Activated CD8-positive, alpha-beta memory T cell treated with anti-CD3 and anti-CD28 coated beads for 4 hours (primary cell): ENCODE measurements around the gene SLC32A1.

Source experiments
- DNase-seq, 2 donors: peaks; one replicate each; pipeline ENCODE4 v3.0.0-alpha.2; 2020; ENCODE audit warnings: low read depth in 2 of 2

The SLC32A1 gene

GRCh38 chr20:38754924-38755323, 30.6 kb downstream of the SLC32A1 start:
- no peak for DNase-seq

- DNase-seq: no peak
Observed at GRCh38 chr20:38755324-38755910, 31.1 kb downstream of the SLC32A1 start.

- DNase-seq: no peak
Observed at GRCh38 chr20:38757145-38757775, 33.0 kb downstream of the SLC32A1 start.

- no peak for DNase-seq
Observed at GRCh38 chr20:38759106-38759505, 34.8 kb downstream of the SLC32A1 start.

GRCh38 chr20:38760978-38761377, 36.7 kb downstream of the SLC32A1 start:
- DNase-seq: no peak

- DNase-seq: no peak
Observed at GRCh38 chr20:38762174-38762573, 37.9 kb downstream of the SLC32A1 start.

- no peak for DNase-seq
Observed at GRCh38 chr20:38763616-38764015, 39.3 kb downstream of the SLC32A1 start.

GRCh38 chr20:38764567-38765318, 40.5 kb downstream of the SLC32A1 start:
- DNase-seq: peak in 1 of 2 donors; percentile 19

GRCh38 chr20:38766071-38766470, 41.8 kb downstream of the SLC32A1 start:
- no peak for DNase-seq

GRCh38 chr20:38769376-38770295, 45.4 kb downstream of the SLC32A1 start:
- no peak for DNase-seq

GRCh38 chr20:38770546-38770945, 46.3 kb downstream of the SLC32A1 start:
- no peak for DNase-seq

GRCh38 chr20:38770970-38771369, 46.7 kb downstream of the SLC32A1 start:
- DNase-seq: no peak

- no peak for DNase-seq
Observed at GRCh38 chr20:38771621-38772020, 47.3 kb downstream of the SLC32A1 start.

GRCh38 chr20:38774167-38774566, 49.9 kb downstream of the SLC32A1 start:
- no peak for DNase-seq

GRCh38 chr20:38776363-38776762, 52.1 kb downstream of the SLC32A1 start:
- no peak for DNase-seq
